ENCODE results near the gene ID1. TPM values are rescaled to one million over a fixed set of nuclear protein-coding genes. Genes with fewer than 3 reads are reported as not detected.

ID1 gene
- total and polyA plus RNA-seq, 12 donors: 42.8 to 551 (median 125) TPM

DNA sequence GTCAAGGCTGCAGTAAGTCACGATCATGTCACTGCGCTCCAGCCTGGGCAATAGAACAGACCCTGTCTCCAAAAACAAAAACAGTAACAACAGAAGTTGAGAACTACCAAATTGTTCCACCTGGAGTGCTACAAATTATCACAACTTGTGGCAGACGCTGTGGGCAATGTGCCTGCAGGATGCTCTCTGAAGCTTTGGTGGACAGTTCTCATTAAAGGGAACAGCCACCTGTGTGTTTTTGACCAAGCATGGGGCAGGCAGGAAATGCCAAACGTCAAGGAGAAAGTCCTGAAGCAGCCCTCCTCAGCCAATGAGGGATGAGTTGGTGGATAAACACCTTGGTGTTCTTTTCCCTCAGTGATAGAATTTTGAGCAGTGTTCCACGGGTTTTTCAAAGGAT, 48.5 kb downstream of the ID1 start:
- Histone ChIP-seq H3K27ac (no peak overlapping the region), H3K36me3 (no peaks in the 10 kb centered on the region), H3K4me3 (no peak overlapping the region), H3K4me1 (peaks cover 0 to 19% (median 13%) of the 10 kb centered on the region in 9 donors), H3K9me3 (no peaks in the 10 kb centered on the region), H3K27me3 (no peaks in the 10 kb centered on the region)
- no peak for ATAC-seq
- 54 to 58% methylated on average over 5 of the region's 5 CpGs for WGBS, 2 donors
- DNase-seq: no peak
- intact Hi-C loops (cut with DNase I): no loop called here
- TF ChIP-seq, protein P1, sequence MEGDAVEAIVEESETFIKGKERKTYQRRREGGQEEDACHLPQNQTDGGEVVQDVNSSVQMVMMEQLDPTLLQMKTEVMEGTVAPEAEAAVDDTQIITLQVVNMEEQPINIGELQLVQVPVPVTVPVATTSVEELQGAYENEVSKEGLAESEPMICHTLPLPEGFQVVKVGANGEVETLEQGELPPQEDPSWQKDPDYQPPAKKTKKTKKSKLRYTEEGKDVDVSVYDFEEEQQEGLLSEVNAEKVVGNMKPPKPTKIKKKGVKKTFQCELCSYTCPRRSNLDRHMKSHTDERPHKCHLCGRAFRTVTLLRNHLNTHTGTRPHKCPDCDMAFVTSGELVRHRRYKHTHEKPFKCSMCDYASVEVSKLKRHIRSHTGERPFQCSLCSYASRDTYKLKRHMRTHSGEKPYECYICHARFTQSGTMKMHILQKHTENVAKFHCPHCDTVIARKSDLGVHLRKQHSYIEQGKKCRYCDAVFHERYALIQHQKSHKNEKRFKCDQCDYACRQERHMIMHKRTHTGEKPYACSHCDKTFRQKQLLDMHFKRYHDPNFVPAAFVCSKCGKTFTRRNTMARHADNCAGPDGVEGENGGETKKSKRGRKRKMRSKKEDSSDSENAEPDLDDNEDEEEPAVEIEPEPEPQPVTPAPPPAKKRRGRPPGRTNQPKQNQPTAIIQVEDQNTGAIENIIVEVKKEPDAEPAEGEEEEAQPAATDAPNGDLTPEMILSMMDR (IDR thresholded peaks at IDR 0.05): no peak

DNA sequence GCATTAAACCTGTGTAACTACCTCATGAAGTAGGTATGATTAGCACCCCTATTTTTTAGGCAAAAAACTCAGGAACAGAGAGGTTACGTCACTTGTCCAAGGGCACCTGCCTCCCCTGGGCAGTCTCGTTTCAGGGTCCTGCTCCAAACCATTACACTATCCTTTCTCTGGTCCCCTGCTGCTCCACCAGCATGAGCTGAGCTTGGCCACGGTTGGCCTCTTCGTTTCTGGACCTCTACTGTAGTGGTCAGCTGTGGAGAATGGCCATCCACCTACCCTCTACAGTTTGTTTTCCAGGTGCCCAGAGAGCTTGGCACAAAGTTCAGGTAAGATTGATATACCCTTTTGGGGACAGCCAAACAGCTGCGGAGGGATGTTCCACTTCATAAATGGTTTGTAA, 49.4 kb downstream of the ID1 start:
- 73 to 82% methylated on average over 5 of the region's 5 CpGs for WGBS, 2 donors
- no peak for ATAC-seq
- Histone ChIP-seq H3K36me3 (no peaks in the 10 kb centered on the region), H3K4me1 (peaks cover 0 to 19% (median 13%) of the 10 kb centered on the region in 9 donors), H3K4me3 (no peak overlapping the region), H3K27ac (no peak overlapping the region), H3K9me3 (no peaks in the 10 kb centered on the region), H3K27me3 (no peaks in the 10 kb centered on the region)
- DNase-seq: no peak
- intact Hi-C loops (cut with DNase I): no loop called here
- TF ChIP-seq, protein P1 (IDR thresholded peaks at IDR 0.05): no peak

Small RNA genes within 50 kb of the gene (microRNA-seq; reads per million reads assigned to microRNA genes)
- gene MIR3193: 0 reads per million in 2 donors

Other genes starting within 250 kb of the ID1 start
- not detected for gene DEFB118, start 236.7 kb upstream of the ID1 start, total RNA-seq
- gene DEFB118, start 236.7 kb upstream of the ID1 start, polyA plus RNA-seq: not detected
- gene DEFB119, start 214.7 kb upstream of the ID1 start, total RNA-seq: not detected
- gene DEFB119, start 214.7 kb upstream of the ID1 start, polyA plus RNA-seq: not detected
- gene DEFB121, start 199.1 kb upstream of the ID1 start, total RNA-seq: not detected
- gene DEFB121, start 199.1 kb upstream of the ID1 start, polyA plus RNA-seq: not detected
- not detected for gene DEFB123, start 164.7 kb upstream of the ID1 start, total RNA-seq
- not detected for gene DEFB123, start 164.7 kb upstream of the ID1 start, polyA plus RNA-seq
- gene DEFB124, start 130.2 kb upstream of the ID1 start, total RNA-seq: 1 to 10 TPM in 2 of 10 donors, not detected in 8; 1.5 to 3.1 TPM
- gene DEFB124, start 130.2 kb upstream of the ID1 start, polyA plus RNA-seq: 1 to 10 TPM in 1 of 2 donors, under 1 TPM in 1; 0.13 to 1.5 TPM
- gene REM1, start 130.0 kb upstream of the ID1 start, total RNA-seq: 1 to 10 TPM in 7 of 10 donors, under 1 TPM in 3; 0.60 to 3.4 (median 1.3) TPM
- 1 to 10 TPM; 3.9 to 7.2 TPM for gene REM1, start 130.0 kb upstream of the ID1 start, polyA plus RNA-seq
- gene HM13, start 90.8 kb upstream of the ID1 start, total RNA-seq: 10 to 100 TPM; 27.5 to 71.6 (median 33.5) TPM
- 100 to 1,000 TPM in 1 of 2 donors, 10 to 100 TPM in 1; 65.1 to 102 TPM for gene HM13, start 90.8 kb upstream of the ID1 start, polyA plus RNA-seq
- 10 to 100 TPM in 3 of 10 donors, 1 to 10 TPM in 7; 3.8 to 20.1 (median 7.5) TPM for gene COX4I2, start 32.6 kb downstream of the ID1 start, total RNA-seq
- 100 to 1,000 TPM in 1 of 2 donors, 10 to 100 TPM in 1; 30.4 to 103 TPM for gene COX4I2, start 32.6 kb downstream of the ID1 start, polyA plus RNA-seq
- 10 to 100 TPM; 34.7 to 97.4 (median 45.9) TPM for gene BCL2L1, start 117.6 kb downstream of the ID1 start, total RNA-seq
- gene BCL2L1, start 117.6 kb downstream of the ID1 start, polyA plus RNA-seq: 100 to 1,000 TPM in 1 of 2 donors, 10 to 100 TPM in 1; 35.2 to 128 TPM
- 1 to 10 TPM in 4 of 10 donors, under 1 TPM in 6; 0.17 to 9.6 (median 0.85) TPM for gene TPX2, start 134.0 kb downstream of the ID1 start, total RNA-seq
- gene TPX2, start 134.0 kb downstream of the ID1 start, polyA plus RNA-seq: under 1 TPM; 0.29 to 0.72 TPM
- gene MYLK2, start 214.1 kb downstream of the ID1 start, total RNA-seq: 1 to 10 TPM in 1 of 10 donors, under 1 TPM in 8, not detected in 1; 0.06 to 2.1 (median 0.28) TPM
- gene MYLK2, start 214.1 kb downstream of the ID1 start, polyA plus RNA-seq: under 1 TPM in 1 of 2 donors, not detected in 1; 0.16 TPM
- 1 to 10 TPM; 1.4 to 6.5 (median 2.5) TPM for gene FOXS1, start 240.3 kb downstream of the ID1 start, total RNA-seq
- 1 to 10 TPM; 6.0 to 7.5 TPM for gene FOXS1, start 240.3 kb downstream of the ID1 start, polyA plus RNA-seq